MM.1S (cell line): Measurements from ENCODE around the gene SPATA17.

Experiments used
- EZH2 ChIP-seq: fragments of 300-600 bp; sonication (generic); optimal IDR thresholded peaks from 2 replicates; pipeline ENCODE3; 2017; ENCODE audit warnings: low read depth, mild to moderate bottlenecking, antibody characterized with exemption, low read length, mixed read lengths
- EZH2phosphoT487 ChIP-seq: fragments of 300-600 bp; sonication (generic); IDR thresholded peaks from 2 replicates; pipeline ENCODE4 v1.6.1; 2018; ENCODE audit warnings: antibody characterized with exemption, low read length
- TF ChIP-seq, protein P1 (sequence below): fragments of 300-600 bp; sonication (generic); IDR thresholded peaks from 2 replicates; pipeline ENCODE4 v1.5.1; 2016; ENCODE audit warnings: antibody characterized with exemption, low read length, mixed read lengths

DNA sequence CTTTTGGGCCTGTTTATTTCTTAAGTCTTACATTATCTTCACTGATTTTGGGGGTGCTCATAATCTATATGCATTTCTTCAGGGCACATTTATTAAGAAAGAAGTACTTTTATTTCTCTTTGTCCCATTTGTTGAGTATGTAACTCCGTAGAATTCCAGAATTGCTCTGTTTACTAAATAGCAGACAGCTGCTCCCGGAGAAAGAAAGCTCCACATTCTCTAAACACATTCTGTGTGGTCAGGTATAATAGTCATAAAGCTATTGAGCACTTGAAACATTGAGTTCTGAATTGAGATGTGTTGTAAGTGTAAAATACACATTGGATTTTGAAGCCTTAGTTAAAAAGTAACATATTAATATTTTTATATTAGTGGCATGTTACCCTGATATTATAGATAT is 206.5 kb downstream of the SPATA17 start:
- TF ChIP-seq, protein P1, sequence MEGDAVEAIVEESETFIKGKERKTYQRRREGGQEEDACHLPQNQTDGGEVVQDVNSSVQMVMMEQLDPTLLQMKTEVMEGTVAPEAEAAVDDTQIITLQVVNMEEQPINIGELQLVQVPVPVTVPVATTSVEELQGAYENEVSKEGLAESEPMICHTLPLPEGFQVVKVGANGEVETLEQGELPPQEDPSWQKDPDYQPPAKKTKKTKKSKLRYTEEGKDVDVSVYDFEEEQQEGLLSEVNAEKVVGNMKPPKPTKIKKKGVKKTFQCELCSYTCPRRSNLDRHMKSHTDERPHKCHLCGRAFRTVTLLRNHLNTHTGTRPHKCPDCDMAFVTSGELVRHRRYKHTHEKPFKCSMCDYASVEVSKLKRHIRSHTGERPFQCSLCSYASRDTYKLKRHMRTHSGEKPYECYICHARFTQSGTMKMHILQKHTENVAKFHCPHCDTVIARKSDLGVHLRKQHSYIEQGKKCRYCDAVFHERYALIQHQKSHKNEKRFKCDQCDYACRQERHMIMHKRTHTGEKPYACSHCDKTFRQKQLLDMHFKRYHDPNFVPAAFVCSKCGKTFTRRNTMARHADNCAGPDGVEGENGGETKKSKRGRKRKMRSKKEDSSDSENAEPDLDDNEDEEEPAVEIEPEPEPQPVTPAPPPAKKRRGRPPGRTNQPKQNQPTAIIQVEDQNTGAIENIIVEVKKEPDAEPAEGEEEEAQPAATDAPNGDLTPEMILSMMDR, result no peak
- TF ChIP-seq EZH2 (no peak), EZH2phosphoT487 (no peak)
